Peyer's patch (tissue), 4 donors: ENCODE data around the gene UBE2L5. TPM values are rescaled to one million over a fixed set of nuclear protein-coding genes. Genes with fewer than 3 reads are reported as not detected.
"Not testable (repeated sequence)": the region's sequence is repeated elsewhere in the genome, so short reads cannot be mapped to it uniquely, and the experiment has no call there.

ENCODE experiments used
- DNase-seq, 3 donors: peaks; one replicate each; pipeline ENCODE4 v3.0.0-alpha.2; 2017 to 2019
- H3K27ac ChIP-seq, 4 donors: fragments of 200-600 bp; sonication (generic); one replicate each; pipeline ENCODE4 v1.5.1; 2016 to 2019
- H3K27me3 ChIP-seq, 2 donors: fragments of 200-600 bp; sonication (generic); one replicate each; pipeline ENCODE4 v1.5.1; 2019
- H3K36me3 ChIP-seq, 3 donors: fragments of 200-600 bp; sonication (generic); one replicate each; pipeline ENCODE4 v1.5.1; 2016 to 2019
- H3K4me1 ChIP-seq, 4 donors: fragments of 200-600 bp; sonication (generic); one replicate each; pipeline ENCODE4 v1.5.1; 2016 to 2019
- H3K4me3 ChIP-seq, 4 donors: fragments of 200-600 bp; sonication (generic); 1 replicate in 3 of 4; 2 replicates in 1 of 4; pipeline ENCODE4 v1.5.1; 2016 to 2019; ENCODE audit warnings: mild to moderate bottlenecking in 1 of 4
- H3K9me3 ChIP-seq, 4 donors: fragments of 200-600 bp; sonication (generic); one replicate each; pipeline ENCODE4 v1.5.1; 2016 to 2019; ENCODE audit warnings: mild to moderate bottlenecking in 1 of 4
- CTCF ChIP-seq, 6 experiments: fragments of 450-650 bp in 4 of 6; fragments of 200-600 bp in 2 of 6; sonication (generic) in 1 of 6; IDR thresholded peaks; one replicate each; pipeline ENCODE4 v1.5.1; 2017 to 2019; ENCODE audit warnings: antibody characterized with exemption in 6 of 6, mild to moderate bottlenecking in 3 of 6, moderate library complexity in 1 of 6
- POLR2A ChIP-seq, 2 donors: fragments of 450-650 bp; IDR thresholded peaks; one replicate each; pipeline ENCODE4 v1.5.1; 2017; ENCODE audit warnings: antibody characterized with exemption in 2 of 2, mild to moderate bottlenecking in 2 of 2, moderate library complexity in 2 of 2
- total RNA-seq, 4 donors: library from RNA; depleted of rRNA; stranded (reverse); fragments of >200 nt; gene quantifications; one replicate each; pipeline ENCODE4 v1.1.0, GENCODE V29; 2016

UBE2L5 gene
- total RNA-seq, 4 donors from 2014 or later, result not detected

DNA sequence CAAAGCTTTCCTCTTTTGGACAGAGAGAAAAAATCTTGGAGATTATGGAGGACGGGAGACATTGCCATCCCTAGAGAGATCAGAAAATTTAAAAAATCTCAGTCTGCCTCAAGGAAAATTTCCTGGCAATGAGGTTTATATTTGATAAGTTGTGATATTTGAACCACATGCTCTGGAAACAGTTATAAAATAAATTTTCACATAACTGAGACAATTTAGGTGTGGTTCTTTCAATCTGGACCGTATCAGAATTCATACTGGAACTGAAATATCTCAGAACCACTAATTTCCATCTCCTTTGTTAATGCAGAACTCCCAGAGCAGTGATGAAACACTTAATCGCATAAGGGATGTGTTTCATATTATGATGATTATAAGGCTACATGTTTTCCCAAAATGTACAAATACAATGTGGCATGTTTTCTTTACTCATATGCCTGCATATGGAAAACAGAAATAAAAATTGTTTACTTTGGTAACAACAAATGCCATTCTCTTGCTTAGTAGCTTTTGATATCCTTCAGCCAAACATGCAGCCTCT, 13.7 kb downstream of the UBE2L5 start:
- no peak for TF ChIP-seq CTCF (IDR thresholded peaks at IDR 0.05)
- no peak for TF ChIP-seq POLR2A (IDR thresholded peaks at IDR 0.05)
- Histone ChIP-seq H3K27ac (no peak overlapping the region), H3K4me3 (no peak overlapping the region), H3K9me3 (no peaks in the 10 kb centered on the region), H3K27me3 (no peaks in the 10 kb centered on the region), H3K4me1 (no peaks in the 10 kb centered on the region), H3K36me3 (no peaks in the 10 kb centered on the region)
- DNase-seq, result no peak

DNA sequence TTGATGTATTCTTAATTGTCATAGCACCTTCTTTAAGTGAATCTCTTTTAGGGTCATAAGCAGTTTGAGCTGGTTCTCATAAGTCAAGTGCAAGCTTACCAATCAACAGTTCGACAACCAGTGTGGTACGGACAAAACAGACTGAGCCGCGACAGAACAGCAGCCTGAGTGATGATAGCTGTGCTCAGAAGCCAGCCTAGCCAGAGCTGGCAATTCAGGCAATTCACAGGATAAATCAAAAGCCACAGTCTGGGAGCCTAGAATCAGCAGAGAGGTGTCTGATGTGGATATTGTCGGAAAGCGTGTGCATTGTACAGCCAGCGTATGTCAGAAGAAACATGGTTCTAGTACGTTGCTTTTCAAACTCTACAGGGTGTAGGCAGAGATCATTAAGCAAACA, 14.9 kb downstream of the UBE2L5 start:
- H3K27ac ChIP-seq, result no peak overlapping the region
- H3K4me1 ChIP-seq, result no peaks in the 10 kb centered on the region
- H3K4me3 ChIP-seq, result no peak overlapping the region
- no peak for DNase-seq
- no peaks in the 10 kb centered on the region for H3K36me3 ChIP-seq
- no peaks in the 10 kb centered on the region for H3K9me3 ChIP-seq
- TF ChIP-seq CTCF (IDR thresholded peaks at IDR 0.05) (no peak), POLR2A (IDR thresholded peaks at IDR 0.05) (no peak)
- H3K27me3 ChIP-seq, result no peaks in the 10 kb centered on the region

- Histone ChIP-seq H3K27me3 (no peaks in the 10 kb centered on the region), H3K27ac (no peak overlapping the region), H3K9me3 (no peaks in the 10 kb centered on the region), H3K4me3 (no peak overlapping the region), H3K4me1 (no peaks in the 10 kb centered on the region), H3K36me3 (no peaks in the 10 kb centered on the region)
- TF ChIP-seq POLR2A (IDR thresholded peaks at IDR 0.05) (no peak), CTCF (IDR thresholded peaks at IDR 0.05) (no peak)
- no peak for DNase-seq
Observed at GRCh38 chr13:30438286-30438685, 16.0 kb downstream of the UBE2L5 start.

- Histone ChIP-seq H3K4me3 (no peak overlapping the region), H3K27me3 (no peaks in the 10 kb centered on the region), H3K9me3 (no peaks in the 10 kb centered on the region), H3K27ac (no peak overlapping the region), H3K36me3 (no peaks in the 10 kb centered on the region), H3K4me1 (peaks cover 0 to 10% (median 5%) of the 10 kb centered on the region in 4 donors)
- no peak for TF ChIP-seq CTCF (IDR thresholded peaks at IDR 0.05)
- TF ChIP-seq POLR2A (IDR thresholded peaks at IDR 0.05), result no peak
- DNase-seq, result no peak
Observed at GRCh38 chr13:30440910-30441703, 18.8 kb downstream of the UBE2L5 start.

- TF ChIP-seq CTCF (IDR thresholded peaks at IDR 0.05) (no peak), POLR2A (IDR thresholded peaks at IDR 0.05) (no peak)
- H3K4me3 ChIP-seq, result no peak overlapping the region
- no peak for DNase-seq
- no peaks in the 10 kb centered on the region for H3K36me3 ChIP-seq
- peak overlapping the region in 1 of 4 donors; percentile 82 for H3K27ac ChIP-seq
- no peaks in the 10 kb centered on the region for H3K27me3 ChIP-seq
- no peaks in the 10 kb centered on the region for H3K9me3 ChIP-seq
- peaks cover 0 to 15% (median 5%) of the 10 kb centered on the region in 4 donors for H3K4me1 ChIP-seq
Observed at GRCh38 chr13:30442926-30443325, 20.6 kb downstream of the UBE2L5 start.

DNA sequence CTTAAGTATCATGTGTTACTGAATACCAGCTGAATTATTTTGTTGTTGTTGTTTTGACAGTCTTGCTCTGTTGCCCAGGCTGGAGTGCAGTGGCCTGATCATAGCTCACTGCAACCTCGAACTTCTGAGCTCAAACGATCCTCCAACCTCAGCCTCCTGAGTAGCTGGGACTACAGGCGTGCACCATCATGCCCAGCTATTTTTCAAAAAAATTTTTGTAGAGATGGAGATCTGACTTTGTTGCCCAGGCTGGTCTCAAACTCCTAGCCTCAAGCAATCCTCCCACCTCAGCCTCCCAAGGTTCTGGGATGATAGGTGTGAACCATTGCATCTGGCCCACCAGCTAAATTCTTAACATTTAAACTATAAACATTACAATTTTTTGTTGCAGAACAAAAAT, 21.2 kb downstream of the UBE2L5 start:
- H3K27me3 ChIP-seq, H3K36me3 ChIP-seq, H3K9me3 ChIP-seq, H3K4me3 ChIP-seq, DNase-seq: not testable (repeated sequence)
- Histone ChIP-seq H3K27ac (peak overlapping the region in 1 of 4 donors; percentile 82), H3K4me1 (peaks cover 0 to 15% (median 5%) of the 10 kb centered on the region in 4 donors)
